ENCODE results near the gene SRRM1.

- no peak for TF ChIP-seq CTCF (IDR thresholded peaks at IDR 0.05)
- TF ChIP-seq EP300 (IDR thresholded peaks at IDR 0.05): no peak
- TF ChIP-seq POLR2A (IDR thresholded peaks at IDR 0.05): no peak
Observed at GRCh38 chr1:24713736-24714135, 70.6 kb downstream of the SRRM1 start.
